Measurements from ENCODE around the gene CALHM5.

The CALHM5 gene

GRCh38 chr6:116512111-116512559, 696 bp downstream of the CALHM5 start:
- DNase-seq, result no peak

- no peak for DNase-seq
Measured at GRCh38 chr6:116512734-116513133, 1.3 kb downstream of the CALHM5 start.

- no peak for DNase-seq
Measured at GRCh38 chr6:116513224-116513875, 1.9 kb downstream of the CALHM5 start.

GRCh38 chr6:116514111-116514510, 2.7 kb downstream of the CALHM5 start:
- DNase-seq, result no peak

GRCh38 chr6:116515141-116515540, 3.7 kb downstream of the CALHM5 start:
- no peak for DNase-seq

- DNase-seq, result no peak
Measured at GRCh38 chr6:116518621-116519368, 7.4 kb downstream of the CALHM5 start.

GRCh38 chr6:116522896-116523295, 11.5 kb downstream of the CALHM5 start:
- no peak for DNase-seq

- DNase-seq, result no peak
Measured at GRCh38 chr6:116524236-116524635, 12.8 kb downstream of the CALHM5 start.

- no peak for DNase-seq
Measured at GRCh38 chr6:116528133-116528532, 16.7 kb downstream of the CALHM5 start.

GRCh38 chr6:116528780-116529179, 17.3 kb downstream of the CALHM5 start:
- DNase-seq, result no peak

- no peak for DNase-seq
Measured at GRCh38 chr6:116529466-116530290, 18.2 kb downstream of the CALHM5 start.

GRCh38 chr6:116530436-116530835, 19.0 kb downstream of the CALHM5 start:
- no peak for DNase-seq

- no peak for DNase-seq
Measured at GRCh38 chr6:116531675-116532570, 20.5 kb downstream of the CALHM5 start.

- DNase-seq, result no peak
Measured at GRCh38 chr6:116533233-116533957, 22.0 kb downstream of the CALHM5 start.

- DNase-seq, result no peak
Measured at GRCh38 chr6:116535109-116535508, 23.7 kb downstream of the CALHM5 start.

- no peak for DNase-seq
Measured at GRCh38 chr6:116536216-116536621, 24.8 kb downstream of the CALHM5 start.

GRCh38 chr6:116542426-116542825, 31.0 kb downstream of the CALHM5 start:
- DNase-seq, result no peak

- no peak for DNase-seq
Measured at GRCh38 chr6:116543149-116543548, 31.7 kb downstream of the CALHM5 start.

GRCh38 chr6:116545651-116546050, 34.2 kb downstream of the CALHM5 start, which contains the start of gene TRAPPC3L:
Gene TRAPPC3L, minus strand, starts transcription at chr6:116545684. Its CDS starts 170 bp downstream, at chr6:116545514.
- no peak for DNase-seq

GRCh38 chr6:116547358-116547757, 35.9 kb downstream of the CALHM5 start:
- DNase-seq, result no peak

- no peak for DNase-seq
Measured at GRCh38 chr6:116550796-116551195, 39.4 kb downstream of the CALHM5 start.

- no peak for DNase-seq
Measured at GRCh38 chr6:116553451-116553850, 42.0 kb downstream of the CALHM5 start, which contains the start of gene CALHM4. Gene CALHM4, plus strand, starts transcription at chr6:116553751. Its CDS starts 43 bp downstream, at chr6:116553794.
